Gastroesophageal sphincter (tissue), 4 donors: ENCODE data around the gene COL6A3. TPM values are rescaled to one million over a fixed set of nuclear protein-coding genes. Genes with fewer than 3 reads are reported as not detected.
A peak's percentile ranks its signal among the peaks of the same experiment; 100 is the strongest.
"Not testable (repeated sequence)": the region's sequence is repeated elsewhere in the genome, so short reads cannot be mapped to it uniquely, and the experiment has no call there.

Experiments
- ATAC-seq: fragments of 150-250 bp; one replicate; pipeline ENCODE4 v1.9.1; 2016; ENCODE audit warnings: mild to moderate bottlenecking, moderate library complexity
- H3K27ac ChIP-seq, 4 donors: fragments of 200-600 bp; sonication (generic) in 3 of 4; 1 replicate in 3 of 4; 2 replicates in 1 of 4; pipeline ENCODE4 v1.5.1; 2016 to 2019
- H3K27me3 ChIP-seq: fragments of 200-600 bp; sonication (generic); one replicate; pipeline ENCODE4 v1.5.1; 2019
- H3K36me3 ChIP-seq, 2 donors: fragments of 200-600 bp; sonication (generic); one replicate each; pipeline ENCODE4 v1.5.1; 2019; ENCODE audit warnings: control low read depth in 1 of 2
- H3K4me1 ChIP-seq, 3 donors: fragments of 200-600 bp; sonication (generic); 1 replicate in 2 of 3; 2 replicates in 1 of 3; pipeline ENCODE4 v1.5.1; 2016 to 2019; ENCODE audit warnings: control low read depth in 2 of 3
- H3K4me3 ChIP-seq, 2 donors: fragments of 200-600 bp; sonication (generic); one replicate each; pipeline ENCODE4 v1.5.1; 2019; ENCODE audit warnings: mild to moderate bottlenecking in 1 of 2, moderate library complexity in 1 of 2
- H3K9me3 ChIP-seq, 3 donors: fragments of 200-600 bp; sonication (generic); one replicate each; pipeline ENCODE4 v1.5.1; 2017 to 2019; ENCODE audit warnings: control low read depth in 2 of 3
- CTCF ChIP-seq, 4 experiments: fragments of 200-600 bp in 2 of 4; fragments of 450-650 bp in 2 of 4; sonication (generic) in 1 of 4; IDR thresholded peaks; one replicate each; pipeline ENCODE4 v1.5.1; 2017 to 2019; ENCODE audit warnings: antibody characterized with exemption in 4 of 4, mild to moderate bottlenecking in 2 of 4, moderate library complexity in 2 of 4
- EP300 ChIP-seq: sonication (generic); formaldehyde crosslinking; IDR thresholded peaks from one replicate; pipeline ENCODE4 v1.6.1; 2017; ENCODE audit warnings: antibody characterized with exemption, mild to moderate bottlenecking
- POLR2A ChIP-seq, 2 donors: fragments of 450-650 bp; IDR thresholded peaks; one replicate each; pipeline ENCODE4 v1.6.1; 2017; ENCODE audit warnings: antibody characterized with exemption in 2 of 2, mild to moderate bottlenecking in 2 of 2, moderate library complexity in 1 of 2
- POLR2AphosphoS5 ChIP-seq: sonication (generic); formaldehyde crosslinking; IDR thresholded peaks from one replicate; pipeline ENCODE4 v1.6.1; 2017; ENCODE audit warnings: antibody characterized with exemption
- WGBS, 2 donors: methylation state at CpG; one replicate each; pipeline ENCODE4 v1.1.5; 2018; ENCODE audit warnings: low coverage in 1 of 2; 5-methylcytosine and 5-hydroxymethylcytosine counted together
- total RNA-seq, 4 donors: library from RNA; depleted of rRNA; stranded (reverse); fragments of >200 nt; gene quantifications; one replicate each; pipeline ENCODE4 v1.1.0, GENCODE V29; 2016

The COL6A3 gene
- total RNA-seq, 4 donors from 2014 or later: 110 to 421 (median 310) TPM

GRCh38 chr2:237305579-237305978 lies 108.4 kb downstream of the COL6A3 start:
- Histone ChIP-seq H3K27ac (no peak overlapping the region), H3K9me3 (peaks cover 0 to 8% (median 0%) of the 10 kb centered on the region in 3 donors), H3K4me1 (peaks cover 0 to 53% (median 0%) of the 10 kb centered on the region in 3 donors), H3K36me3 (no peaks in the 10 kb centered on the region), H3K4me3 (no peak overlapping the region), H3K27me3 (no peaks in the 10 kb centered on the region)
- ATAC-seq: no peak
- TF ChIP-seq POLR2A (IDR thresholded peaks at IDR 0.05): no peak
- TF ChIP-seq POLR2AphosphoS5: no peak
- no peak for TF ChIP-seq EP300
- TF ChIP-seq CTCF (IDR thresholded peaks at IDR 0.05): no peak

- Histone ChIP-seq H3K4me3 (no peak overlapping the region), H3K27ac (peak overlapping the region in 2 of 4 donors; percentile 33 to 53), H3K36me3 (no peaks in the 10 kb centered on the region), H3K27me3 (no peaks in the 10 kb centered on the region), H3K9me3 (peaks cover 0 to 8% (median 0%) of the 10 kb centered on the region in 3 donors), H3K4me1 (peaks cover 0 to 50% (median 0%) of the 10 kb centered on the region in 3 donors)
- peak; percentile 48 for ATAC-seq
- 58 to 94% methylated on average over 2 of the region's 2 CpGs for WGBS, 2 donors
- TF ChIP-seq CTCF (IDR thresholded peaks at IDR 0.05) (no peak), POLR2AphosphoS5 (peak; percentile 43), EP300 (no peak), POLR2A (IDR thresholded peaks at IDR 0.05) (no peak)
Observed at GRCh38 chr2:237304763-237305514, 109.0 kb downstream of the COL6A3 start.

GRCh38 chr2:237303244-237303643 lies 110.7 kb downstream of the COL6A3 start:
- H3K9me3 ChIP-seq, H3K36me3 ChIP-seq, ATAC-seq, H3K4me3 ChIP-seq, H3K27ac ChIP-seq, H3K27me3 ChIP-seq: not testable (repeated sequence)
- whole genome bisulfite sequencing, 2 donors: 14 to 100% methylated on average over 1 of the region's 1 CpG
- peaks cover 0 to 38% (median 3%) of the 10 kb centered on the region in 3 donors for H3K4me1 ChIP-seq

- TF ChIP-seq EP300: no peak
- no peak for TF ChIP-seq POLR2A (IDR thresholded peaks at IDR 0.05)
- TF ChIP-seq POLR2AphosphoS5: no peak
- no peak for TF ChIP-seq CTCF (IDR thresholded peaks at IDR 0.05)
Observed at GRCh38 chr2:237301595-237301994, 112.4 kb downstream of the COL6A3 start.

GRCh38 chr2:237300739-237301138 lies 113.2 kb downstream of the COL6A3 start:
- Histone ChIP-seq H3K4me3 (no peak overlapping the region), H3K9me3 (no peaks in the 10 kb centered on the region), H3K4me1 (peaks cover 0 to 46% (median 8%) of the 10 kb centered on the region in 3 donors), H3K36me3 (no peaks in the 10 kb centered on the region), H3K27me3 (no peaks in the 10 kb centered on the region), H3K27ac (peak overlapping the region in 2 of 4 donors; percentile 25 to 28)
- no peak for ATAC-seq
- TF ChIP-seq EP300: no peak
- TF ChIP-seq CTCF (IDR thresholded peaks at IDR 0.05): no peak
- TF ChIP-seq POLR2A (IDR thresholded peaks at IDR 0.05): no peak
- TF ChIP-seq POLR2AphosphoS5: no peak
- 60 to 70% methylated on average over 4 of the region's 5 CpGs for WGBS, 2 donors

More at GRCh38 chr2:237301595-237301994, 112.4 kb downstream of the COL6A3 start:
- peaks cover 0 to 38% (median 8%) of the 10 kb centered on the region in 3 donors for H3K4me1 ChIP-seq
- no peak overlapping the region for H3K27ac ChIP-seq
- H3K36me3 ChIP-seq: no peaks in the 10 kb centered on the region
- no peaks in the 10 kb centered on the region for H3K27me3 ChIP-seq
- no peaks in the 10 kb centered on the region for H3K9me3 ChIP-seq
- H3K4me3 ChIP-seq: no peak overlapping the region
- WGBS, 2 donors: 95 to 100% methylated on average over 3 of the region's 3 CpGs
- ATAC-seq: no peak
